Breast epithelium (tissue), 3 donors: Measurements from ENCODE around the gene EEPD1.

Experiments used
- POLR2A ChIP-seq: fragments of 450-650 bp; IDR thresholded peaks from one replicate; pipeline ENCODE4 v1.6.1; 2016; ENCODE audit warnings: antibody characterized with exemption, mild to moderate bottlenecking, moderate library complexity
- POLR2AphosphoS5 ChIP-seq, 3 donors: sonication (generic); formaldehyde crosslinking; IDR thresholded peaks; one replicate each; pipeline ENCODE4 v1.6.1; 2017; ENCODE audit warnings: antibody characterized with exemption in 3 of 3
- TF ChIP-seq, protein P1 (sequence below), 3 donors: fragments of 450-650 bp; IDR thresholded peaks; one replicate each; pipeline ENCODE4 v1.5.1; 2016 to 2017; ENCODE audit warnings: antibody characterized with exemption in 3 of 3, mild to moderate bottlenecking in 3 of 3, moderate library complexity in 3 of 3

DNA sequence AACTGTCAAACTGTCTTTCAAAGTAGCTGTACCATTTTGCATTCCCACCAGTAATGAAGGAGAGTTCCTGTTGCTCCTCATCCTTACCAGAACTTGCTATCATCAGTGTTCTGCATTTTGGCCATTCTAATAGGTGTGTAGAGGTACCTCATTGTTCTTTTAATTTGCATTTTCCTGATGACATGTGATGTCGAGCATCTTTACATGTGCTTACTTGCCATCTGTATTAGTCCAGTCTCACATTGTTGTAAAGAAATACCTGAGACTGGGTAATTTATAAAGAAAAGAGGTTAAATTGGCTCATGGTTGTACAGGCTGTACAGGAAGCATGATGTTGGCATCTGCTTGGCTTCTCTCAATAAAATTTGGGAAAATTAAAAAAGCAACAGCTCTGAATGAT is 38.7 kb upstream of the EEPD1 start:
- TF ChIP-seq, protein P1, sequence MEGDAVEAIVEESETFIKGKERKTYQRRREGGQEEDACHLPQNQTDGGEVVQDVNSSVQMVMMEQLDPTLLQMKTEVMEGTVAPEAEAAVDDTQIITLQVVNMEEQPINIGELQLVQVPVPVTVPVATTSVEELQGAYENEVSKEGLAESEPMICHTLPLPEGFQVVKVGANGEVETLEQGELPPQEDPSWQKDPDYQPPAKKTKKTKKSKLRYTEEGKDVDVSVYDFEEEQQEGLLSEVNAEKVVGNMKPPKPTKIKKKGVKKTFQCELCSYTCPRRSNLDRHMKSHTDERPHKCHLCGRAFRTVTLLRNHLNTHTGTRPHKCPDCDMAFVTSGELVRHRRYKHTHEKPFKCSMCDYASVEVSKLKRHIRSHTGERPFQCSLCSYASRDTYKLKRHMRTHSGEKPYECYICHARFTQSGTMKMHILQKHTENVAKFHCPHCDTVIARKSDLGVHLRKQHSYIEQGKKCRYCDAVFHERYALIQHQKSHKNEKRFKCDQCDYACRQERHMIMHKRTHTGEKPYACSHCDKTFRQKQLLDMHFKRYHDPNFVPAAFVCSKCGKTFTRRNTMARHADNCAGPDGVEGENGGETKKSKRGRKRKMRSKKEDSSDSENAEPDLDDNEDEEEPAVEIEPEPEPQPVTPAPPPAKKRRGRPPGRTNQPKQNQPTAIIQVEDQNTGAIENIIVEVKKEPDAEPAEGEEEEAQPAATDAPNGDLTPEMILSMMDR (IDR thresholded peaks at IDR 0.05): no peak
- TF ChIP-seq POLR2A (no peak), POLR2AphosphoS5 (IDR thresholded peaks at IDR 0.05) (no peak)
